ENCODE results near the gene USP25.

Gene USP25

DNA sequence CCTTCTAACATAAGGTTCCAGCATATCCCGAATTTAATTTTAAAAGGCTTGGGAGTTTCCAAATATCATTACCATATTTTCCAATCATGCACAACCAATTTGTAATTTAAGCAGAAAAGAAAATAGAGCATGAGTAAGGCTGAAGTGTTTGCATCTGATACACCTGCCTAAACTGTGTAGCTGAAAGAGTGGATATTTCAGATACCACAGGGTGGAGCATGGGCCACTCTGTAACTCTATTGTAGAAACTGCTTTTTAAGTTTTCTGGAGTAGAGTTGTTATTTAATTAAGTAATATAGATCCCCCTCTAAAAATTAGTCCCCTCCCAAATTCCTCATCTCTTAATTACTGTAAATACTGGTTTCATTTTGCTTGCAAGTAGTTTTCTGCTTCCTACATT is 199.8 kb downstream of the USP25 start:
- H3K4me3 ChIP-seq (ENCODE audit: control insufficient read depth, low read depth, low read length) = no peak overlapping the region
- TF ChIP-seq, protein P1, sequence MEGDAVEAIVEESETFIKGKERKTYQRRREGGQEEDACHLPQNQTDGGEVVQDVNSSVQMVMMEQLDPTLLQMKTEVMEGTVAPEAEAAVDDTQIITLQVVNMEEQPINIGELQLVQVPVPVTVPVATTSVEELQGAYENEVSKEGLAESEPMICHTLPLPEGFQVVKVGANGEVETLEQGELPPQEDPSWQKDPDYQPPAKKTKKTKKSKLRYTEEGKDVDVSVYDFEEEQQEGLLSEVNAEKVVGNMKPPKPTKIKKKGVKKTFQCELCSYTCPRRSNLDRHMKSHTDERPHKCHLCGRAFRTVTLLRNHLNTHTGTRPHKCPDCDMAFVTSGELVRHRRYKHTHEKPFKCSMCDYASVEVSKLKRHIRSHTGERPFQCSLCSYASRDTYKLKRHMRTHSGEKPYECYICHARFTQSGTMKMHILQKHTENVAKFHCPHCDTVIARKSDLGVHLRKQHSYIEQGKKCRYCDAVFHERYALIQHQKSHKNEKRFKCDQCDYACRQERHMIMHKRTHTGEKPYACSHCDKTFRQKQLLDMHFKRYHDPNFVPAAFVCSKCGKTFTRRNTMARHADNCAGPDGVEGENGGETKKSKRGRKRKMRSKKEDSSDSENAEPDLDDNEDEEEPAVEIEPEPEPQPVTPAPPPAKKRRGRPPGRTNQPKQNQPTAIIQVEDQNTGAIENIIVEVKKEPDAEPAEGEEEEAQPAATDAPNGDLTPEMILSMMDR (IDR thresholded peaks at IDR 0.05; ENCODE audit: control insufficient read depth, insufficient read depth, low read depth, low read length, missing control alignments) = no peak
- DNase-seq (ENCODE audit: low read depth) = no peak

Measured in AG09309 (cell line).